ENCODE results near the gene OR7G3. TPM values are rescaled to one million over a fixed set of nuclear protein-coding genes. Genes with fewer than 3 reads are reported as not detected.

Gene OR7G3
- polyA plus RNA-seq, 1 experiment: not detected

DNA sequence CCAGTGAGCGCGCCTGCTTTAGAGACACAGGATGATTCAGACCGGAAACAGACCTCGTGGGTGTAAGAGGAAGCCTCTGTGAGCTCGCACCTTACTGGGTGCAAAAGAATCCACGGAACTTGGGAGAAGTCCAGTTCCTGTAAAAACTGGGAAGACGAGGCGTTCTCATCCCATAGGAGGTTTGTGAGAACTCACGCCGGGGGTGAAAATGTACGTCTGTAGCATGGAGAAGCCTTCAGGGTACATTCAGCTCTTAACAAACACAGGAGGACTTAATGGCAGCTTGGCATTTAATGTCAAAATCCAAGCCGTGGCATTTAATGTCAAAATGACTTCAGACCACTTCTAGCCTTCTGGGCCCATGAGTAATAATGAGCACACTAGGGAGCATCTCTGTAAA is 34.7 kb upstream of the OR7G3 start:
- H3K27ac ChIP-seq (ENCODE audit: low read depth, low read length): no peak overlapping the region
- H3K27me3 ChIP-seq (ENCODE audit: control insufficient read depth, insufficient read depth, low read length): no peaks in the 10 kb centered on the region
- DNase-seq (ENCODE audit: low read depth, low spot score): no peak
- H3K9me3 ChIP-seq (ENCODE audit: control insufficient read depth, insufficient read depth, low read length): peaks cover 83% of the 10 kb centered on the region
- no peak overlapping the region for H3K4me3 ChIP-seq (ENCODE audit: low read depth, low read length)
- CTCF ChIA-PET: no interaction called here
- TF ChIP-seq, protein P1, sequence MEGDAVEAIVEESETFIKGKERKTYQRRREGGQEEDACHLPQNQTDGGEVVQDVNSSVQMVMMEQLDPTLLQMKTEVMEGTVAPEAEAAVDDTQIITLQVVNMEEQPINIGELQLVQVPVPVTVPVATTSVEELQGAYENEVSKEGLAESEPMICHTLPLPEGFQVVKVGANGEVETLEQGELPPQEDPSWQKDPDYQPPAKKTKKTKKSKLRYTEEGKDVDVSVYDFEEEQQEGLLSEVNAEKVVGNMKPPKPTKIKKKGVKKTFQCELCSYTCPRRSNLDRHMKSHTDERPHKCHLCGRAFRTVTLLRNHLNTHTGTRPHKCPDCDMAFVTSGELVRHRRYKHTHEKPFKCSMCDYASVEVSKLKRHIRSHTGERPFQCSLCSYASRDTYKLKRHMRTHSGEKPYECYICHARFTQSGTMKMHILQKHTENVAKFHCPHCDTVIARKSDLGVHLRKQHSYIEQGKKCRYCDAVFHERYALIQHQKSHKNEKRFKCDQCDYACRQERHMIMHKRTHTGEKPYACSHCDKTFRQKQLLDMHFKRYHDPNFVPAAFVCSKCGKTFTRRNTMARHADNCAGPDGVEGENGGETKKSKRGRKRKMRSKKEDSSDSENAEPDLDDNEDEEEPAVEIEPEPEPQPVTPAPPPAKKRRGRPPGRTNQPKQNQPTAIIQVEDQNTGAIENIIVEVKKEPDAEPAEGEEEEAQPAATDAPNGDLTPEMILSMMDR (IDR thresholded peaks at IDR 0.05; ENCODE audit: low read depth, low read length): no peak
- POLR2A ChIA-PET: no interaction called here

DNA sequence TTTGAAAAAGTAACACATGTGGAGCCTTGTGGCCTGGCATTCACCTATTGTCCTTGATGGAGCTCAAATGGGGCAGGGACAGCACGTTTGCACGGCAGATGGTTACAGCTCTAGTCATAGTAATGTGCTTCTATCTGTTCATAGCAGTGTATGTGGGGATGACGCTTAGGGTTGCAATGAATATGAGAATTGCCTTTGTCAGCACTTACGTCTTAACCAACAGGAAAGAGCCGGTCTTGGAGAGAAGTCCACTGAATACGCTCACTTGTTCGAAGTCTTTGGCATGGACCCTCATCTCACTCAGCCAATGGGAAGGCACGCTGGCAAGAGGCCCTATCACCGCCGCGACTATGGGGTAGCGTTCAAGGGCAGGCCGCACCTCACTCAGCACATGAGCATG is 33.1 kb upstream of the OR7G3 start:
- CTCF ChIA-PET: no interaction called here
- peaks cover 93% of the 10 kb centered on the region for H3K9me3 ChIP-seq (ENCODE audit: control insufficient read depth, insufficient read depth, low read length)

DNA sequence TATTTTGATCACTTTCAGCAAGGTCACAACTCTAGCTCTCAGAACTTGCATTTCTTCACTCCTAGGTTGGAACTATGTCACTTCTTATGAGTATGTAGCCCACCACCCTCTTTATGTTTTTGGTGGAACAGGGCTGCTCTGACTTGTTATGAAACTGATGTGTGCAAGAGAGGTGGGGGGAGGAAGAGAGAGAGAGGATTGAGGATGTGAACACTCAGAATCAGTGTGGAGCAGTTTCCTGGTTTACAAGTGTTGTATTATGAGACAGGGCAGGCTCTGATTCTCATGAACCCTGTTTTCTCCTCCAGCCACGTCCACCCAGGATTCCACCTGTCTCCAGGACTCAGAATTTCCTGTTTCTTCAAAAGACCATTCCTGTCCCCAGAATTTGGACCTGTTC is 29.6 kb upstream of the OR7G3 start:
- POLR2A ChIA-PET: no interaction called here
- TF ChIP-seq, protein P1 (IDR thresholded peaks at IDR 0.05; ENCODE audit: low read depth, low read length): no peak
- CTCF ChIA-PET: no interaction called here
- no peak overlapping the region for H3K4me3 ChIP-seq (ENCODE audit: low read depth, low read length)
- peaks cover 85% of the 10 kb centered on the region for H3K9me3 ChIP-seq (ENCODE audit: control insufficient read depth, insufficient read depth, low read length)
- no peak for DNase-seq (ENCODE audit: low read depth, low spot score)
- no peaks in the 10 kb centered on the region for H3K27me3 ChIP-seq (ENCODE audit: control insufficient read depth, insufficient read depth, low read length)
- H3K27ac ChIP-seq (ENCODE audit: low read depth, low read length): no peak overlapping the region

More for the DNA sequence above, 33.1 kb upstream of the OR7G3 start:
- TF ChIP-seq, protein P1 (IDR thresholded peaks at IDR 0.05; ENCODE audit: low read depth, low read length): no peak
- Histone ChIP-seq H3K4me3 (ENCODE audit: low read depth, low read length) (no peak overlapping the region), H3K27me3 (ENCODE audit: control insufficient read depth, insufficient read depth, low read length) (no peaks in the 10 kb centered on the region), H3K27ac (ENCODE audit: low read depth, low read length) (no peak overlapping the region)
- no peak for DNase-seq (ENCODE audit: low read depth, low spot score)
- POLR2A ChIA-PET: no interaction called here

DNA sequence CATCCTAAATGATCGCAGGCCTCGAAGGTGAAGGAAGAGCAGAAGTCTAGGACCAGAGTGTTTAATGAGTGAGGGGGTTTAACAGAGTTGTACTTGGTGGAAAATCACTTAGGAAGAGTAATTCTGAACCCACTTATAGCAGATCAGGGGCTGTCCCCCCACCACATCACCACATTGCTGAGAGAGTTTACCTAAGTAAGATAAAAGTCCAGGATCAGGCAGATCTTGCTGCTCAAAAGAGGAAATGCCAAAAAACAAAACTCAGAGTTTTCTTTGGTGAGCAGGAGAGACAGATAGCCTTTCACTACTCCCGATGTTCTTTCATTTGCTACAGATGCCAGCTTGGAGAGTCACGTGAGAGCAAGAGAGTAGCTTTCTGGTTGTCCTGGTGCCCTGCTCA is 28.8 kb upstream of the OR7G3 start:
- TF ChIP-seq, protein P1 (IDR thresholded peaks at IDR 0.05; ENCODE audit: low read depth, low read length): no peak
- no peaks in the 10 kb centered on the region for H3K27me3 ChIP-seq (ENCODE audit: control insufficient read depth, insufficient read depth, low read length)
- H3K9me3 ChIP-seq (ENCODE audit: control insufficient read depth, insufficient read depth, low read length): peaks cover 83% of the 10 kb centered on the region
- no peak overlapping the region for H3K4me3 ChIP-seq (ENCODE audit: low read depth, low read length)
- ChIA-PET POLR2A (no interaction called here), CTCF (no interaction called here)
- DNase-seq (ENCODE audit: low read depth, low spot score): no peak
- H3K27ac ChIP-seq (ENCODE audit: low read depth, low read length): no peak overlapping the region

DNA sequence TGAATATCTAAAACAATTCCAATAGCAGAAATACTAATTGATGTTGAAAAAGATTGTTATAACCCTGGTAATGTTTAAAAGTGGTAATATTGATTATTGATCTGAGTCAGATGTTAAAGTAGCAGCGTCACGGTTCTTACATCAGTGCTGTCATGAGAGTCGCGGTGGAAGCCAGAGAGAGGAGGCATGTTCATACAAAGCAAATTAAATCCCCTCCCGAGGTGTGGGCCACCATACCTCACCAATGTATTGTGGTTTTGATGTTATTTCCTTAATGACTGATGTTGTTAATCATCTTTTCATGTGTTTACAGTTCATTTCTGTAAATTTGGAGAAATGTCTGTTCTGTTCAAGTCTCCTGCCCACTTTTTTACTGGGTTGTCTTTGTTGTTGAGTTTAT is 24.6 kb upstream of the OR7G3 start:
- Histone ChIP-seq H3K27ac (ENCODE audit: low read depth, low read length) (no peak overlapping the region), H3K27me3 (ENCODE audit: control insufficient read depth, insufficient read depth, low read length) (no peaks in the 10 kb centered on the region), H3K4me3 (ENCODE audit: low read depth, low read length) (no peak overlapping the region), H3K9me3 (ENCODE audit: control insufficient read depth, insufficient read depth, low read length) (peaks cover 80% of the 10 kb centered on the region)
- ChIA-PET CTCF (no interaction called here), POLR2A (no interaction called here)
- no peak for DNase-seq (ENCODE audit: low read depth, low spot score)
- TF ChIP-seq, protein P1 (IDR thresholded peaks at IDR 0.05; ENCODE audit: low read depth, low read length): no peak

All from AG04450 (cell line).